ENCODE results near the gene MTMR11.

Gene MTMR11

DNA sequence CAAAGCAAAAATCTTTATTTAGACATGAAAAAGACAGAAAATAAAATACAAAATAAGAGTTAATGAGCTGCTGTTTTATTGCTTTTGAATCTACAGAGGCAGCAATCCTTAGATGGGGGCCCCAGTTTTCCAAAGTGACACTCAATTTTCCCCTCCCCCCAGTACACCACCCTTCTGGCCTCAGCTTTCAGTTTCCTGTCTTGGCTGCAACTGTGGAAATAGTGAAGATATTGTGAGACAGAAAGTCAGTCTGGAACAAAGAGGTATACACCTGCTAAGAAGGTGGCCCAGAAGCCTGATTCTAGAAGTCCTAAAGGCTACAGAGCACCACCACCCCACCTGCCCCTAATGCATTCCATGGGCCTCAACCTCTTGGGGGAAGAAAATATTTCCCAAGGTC, 1.1 kb upstream of the MTMR11 start:
- H3K4me3 ChIP-seq (ENCODE audit: low read depth, low read length), result no peak overlapping the region

DNA sequence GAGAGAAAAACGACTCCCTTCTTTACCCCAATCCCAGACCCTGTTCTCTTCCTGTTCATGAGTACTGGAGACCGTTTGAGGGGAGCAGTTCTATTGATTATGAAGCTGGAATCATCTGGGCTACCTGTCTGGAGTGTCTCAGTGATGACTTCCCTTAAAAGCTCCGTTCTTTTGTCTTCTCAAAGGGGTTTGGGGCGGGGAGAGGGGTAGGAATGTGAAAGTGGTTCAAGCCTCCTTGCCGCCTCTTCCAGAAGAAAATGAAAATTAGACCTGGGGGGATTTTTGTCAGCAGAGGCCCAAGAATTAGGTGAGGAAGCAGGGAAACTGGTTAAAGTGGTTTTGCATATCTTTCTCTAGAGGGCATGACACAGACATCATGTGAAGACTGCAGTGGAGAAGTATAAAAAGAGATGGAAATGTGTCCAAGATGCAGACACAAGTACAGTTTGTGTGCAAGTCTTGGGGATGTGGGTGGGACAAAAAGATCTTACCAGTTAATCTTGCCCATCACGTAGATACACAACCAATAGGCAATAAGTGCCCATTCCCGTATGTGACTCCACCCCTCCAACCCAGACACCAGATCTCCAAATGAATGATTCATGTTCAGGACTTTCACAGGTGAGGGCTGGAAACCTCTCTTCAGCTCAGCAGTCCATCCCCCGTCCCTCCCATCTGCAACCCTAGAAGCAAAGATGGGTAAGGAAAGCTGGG, 470 bp upstream of the MTMR11 start:
- peak overlapping the region; percentile 48 for H3K4me3 ChIP-seq (ENCODE audit: low read depth, low read length)

DNA sequence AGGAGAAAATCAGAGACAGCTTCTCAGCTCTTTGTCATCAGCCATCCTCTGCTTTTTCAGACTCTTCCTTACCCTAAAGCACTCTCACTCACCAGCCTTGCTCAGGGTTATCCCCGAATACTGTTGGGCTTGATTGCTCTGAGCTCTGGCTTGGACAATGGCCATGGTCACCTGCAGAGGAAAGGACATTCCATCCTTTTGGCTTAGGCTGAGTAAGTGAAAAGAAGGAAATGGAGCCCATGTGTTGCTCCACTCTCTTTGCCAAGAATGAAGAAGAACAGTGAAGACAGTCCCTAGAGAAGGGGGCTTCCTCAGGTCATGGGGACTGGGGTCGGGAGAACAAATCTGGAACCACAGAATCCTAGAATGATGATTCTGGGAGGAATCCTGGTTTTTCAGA, 2.3 kb downstream of the MTMR11 start:
- H3K4me3 ChIP-seq (ENCODE audit: low read depth, low read length), result no peak overlapping the region

DNA sequence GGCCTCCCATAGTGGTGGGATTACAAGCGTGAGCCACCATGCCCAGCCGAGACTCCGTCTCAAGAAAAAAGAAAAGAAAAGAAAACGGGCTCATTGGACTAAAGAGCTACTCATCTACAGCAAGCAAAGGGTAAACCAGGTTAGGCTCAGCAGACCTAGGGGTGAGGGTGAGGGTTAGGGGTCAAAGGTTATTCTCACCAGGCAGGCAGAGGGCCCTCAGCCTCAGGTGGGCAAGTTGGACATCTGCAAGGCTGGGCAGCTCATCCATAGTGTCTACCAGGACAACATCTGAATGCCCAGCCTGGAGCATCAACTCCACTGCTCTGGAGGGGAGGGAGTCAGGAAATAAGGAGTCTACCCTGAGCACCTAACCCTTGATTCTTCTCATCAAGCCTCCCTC, 3.5 kb downstream of the MTMR11 start:
- H3K4me3 ChIP-seq (ENCODE audit: low read depth, low read length), result no peak overlapping the region

DNA sequence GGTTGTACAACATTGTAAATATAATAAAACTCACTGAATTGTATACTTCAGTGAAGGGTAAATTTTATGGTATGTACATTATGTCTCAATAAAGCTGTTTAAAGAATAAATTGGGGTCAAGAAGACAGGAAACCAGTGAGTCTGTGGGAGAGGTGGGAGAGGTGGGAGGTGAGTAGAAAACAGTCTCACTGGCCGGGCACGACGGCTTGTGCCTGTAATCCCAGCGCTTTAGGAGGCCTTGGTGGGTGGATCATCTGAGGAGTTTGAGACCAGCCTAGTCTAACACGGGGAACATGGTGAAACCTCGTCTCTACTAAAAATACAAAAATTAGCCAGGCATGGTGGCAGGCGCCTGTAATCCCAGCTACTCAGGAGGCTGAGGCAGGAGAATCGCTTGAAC, 4.2 kb downstream of the MTMR11 start:
- H3K4me3 ChIP-seq (ENCODE audit: low read depth, low read length), result no peak overlapping the region

DNA sequence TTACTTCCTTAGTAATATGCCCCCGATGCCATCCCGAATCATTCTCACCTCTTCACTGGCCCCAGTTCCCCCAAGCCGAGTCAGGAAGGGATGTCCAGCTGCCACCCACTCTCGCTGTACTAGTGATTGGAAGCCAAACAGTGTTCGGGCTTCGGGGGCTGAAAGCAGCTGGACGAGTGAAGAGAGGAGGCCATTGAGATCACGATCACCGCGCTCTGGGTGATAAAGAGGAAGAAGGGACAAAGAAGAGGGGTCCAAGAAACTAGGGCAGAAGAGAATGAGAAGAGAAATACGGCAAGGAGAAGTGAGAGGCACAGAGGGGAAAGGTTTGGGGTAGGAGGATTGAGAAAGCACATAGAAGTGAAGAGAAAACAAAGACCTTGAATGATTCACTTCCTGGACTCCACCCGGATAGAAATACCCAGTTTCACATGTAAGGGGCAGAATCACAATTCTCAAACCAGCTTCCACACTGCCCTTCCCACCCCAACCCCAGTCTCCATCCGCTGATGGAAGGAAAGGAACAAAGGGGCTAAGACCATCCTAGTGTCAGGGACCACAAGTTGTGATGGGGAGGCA, 5.4 kb downstream of the MTMR11 start:
- H3K4me3 ChIP-seq (ENCODE audit: low read depth, low read length), result no peak overlapping the region

DNA sequence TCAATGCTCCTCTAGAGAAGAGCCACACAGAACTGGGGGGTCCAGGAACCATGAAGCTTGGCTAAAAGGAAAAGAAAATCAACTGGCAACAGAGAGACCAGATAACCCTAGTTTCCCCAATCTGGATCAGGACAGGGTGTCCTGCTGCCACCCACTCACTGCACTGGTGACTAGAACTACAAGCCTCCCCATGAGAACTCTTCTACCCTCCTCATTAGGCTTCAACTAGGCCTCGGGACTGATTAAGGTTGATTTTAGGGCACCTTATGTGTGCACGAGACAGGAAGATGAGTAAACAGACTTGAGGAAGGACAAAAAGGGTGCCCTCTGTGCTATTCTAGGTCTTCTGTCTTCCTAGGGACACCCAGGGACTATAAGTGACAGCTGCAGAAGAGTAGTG, 6.8 kb downstream of the MTMR11 start:
- no peak overlapping the region for H3K4me3 ChIP-seq (ENCODE audit: low read depth, low read length)

DNA sequence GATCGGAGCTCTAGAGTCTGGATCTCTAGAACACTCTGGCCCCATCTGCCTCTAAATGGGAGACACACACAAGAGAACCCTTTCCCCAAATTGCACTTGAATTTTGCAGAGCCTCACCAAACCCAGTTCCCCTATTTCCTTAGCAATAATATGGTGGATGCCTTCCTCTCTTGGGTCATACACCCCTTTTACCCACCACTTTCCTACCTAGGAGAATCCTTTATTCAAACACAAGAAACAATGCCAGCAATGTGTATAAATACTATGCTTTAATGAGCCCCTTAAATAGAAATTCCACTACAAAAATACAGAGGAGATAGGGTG, 8.3 kb downstream of the MTMR11 start:
- H3K4me3 ChIP-seq (ENCODE audit: low read depth, low read length), result peak overlapping the region; percentile 92

DNA sequence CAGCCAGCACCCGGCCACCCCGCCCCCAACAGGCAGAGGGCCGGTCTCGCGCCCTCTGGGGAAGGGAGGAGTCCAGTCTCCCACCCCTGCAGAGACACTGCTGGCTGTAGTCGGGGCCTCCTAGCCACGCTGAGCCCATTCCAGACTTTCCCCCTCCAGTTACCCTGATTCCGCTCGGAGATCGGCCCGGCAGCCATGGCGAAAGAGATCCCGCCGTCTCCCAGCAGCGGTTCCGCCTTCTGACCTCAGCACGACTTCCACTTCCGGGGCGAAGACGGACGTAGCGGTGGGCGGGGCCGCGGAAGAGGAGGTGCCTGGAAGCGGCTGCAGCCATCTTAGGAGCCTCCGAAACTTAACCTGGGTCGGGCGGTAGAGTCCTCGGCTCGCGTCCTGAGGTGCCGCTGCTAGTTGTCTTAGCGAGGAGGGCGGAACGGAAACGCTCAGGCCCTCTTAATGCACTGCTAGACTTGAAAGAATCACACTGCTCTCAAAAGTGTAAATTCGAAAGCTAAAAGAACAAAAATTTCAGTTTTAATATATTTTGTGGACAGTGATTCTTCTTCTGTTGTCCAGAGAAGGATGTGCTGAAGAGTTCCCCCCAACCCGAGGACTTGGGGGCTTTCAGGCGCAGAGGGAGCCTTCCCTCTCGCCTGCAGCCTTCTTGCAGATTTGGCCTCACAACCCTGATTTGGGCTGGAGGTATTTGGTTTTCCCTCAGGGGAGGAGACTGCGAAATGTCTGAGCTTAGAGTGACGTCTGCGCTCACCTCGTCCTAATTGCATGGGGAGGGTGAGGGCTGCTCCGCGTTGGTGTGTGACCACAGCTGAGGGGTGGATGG, 8.9 kb downstream of the MTMR11 start, which contains the start of gene SF3B4:
Gene SF3B4, minus strand, starts transcription at position 241 of the 838 bp plus-strand sequence. Its CDS starts 44 bp downstream, at position 197.
- H3K4me3 ChIP-seq (ENCODE audit: low read depth, low read length), result peak within 1 kb of the TSS; percentile 92

DNA sequence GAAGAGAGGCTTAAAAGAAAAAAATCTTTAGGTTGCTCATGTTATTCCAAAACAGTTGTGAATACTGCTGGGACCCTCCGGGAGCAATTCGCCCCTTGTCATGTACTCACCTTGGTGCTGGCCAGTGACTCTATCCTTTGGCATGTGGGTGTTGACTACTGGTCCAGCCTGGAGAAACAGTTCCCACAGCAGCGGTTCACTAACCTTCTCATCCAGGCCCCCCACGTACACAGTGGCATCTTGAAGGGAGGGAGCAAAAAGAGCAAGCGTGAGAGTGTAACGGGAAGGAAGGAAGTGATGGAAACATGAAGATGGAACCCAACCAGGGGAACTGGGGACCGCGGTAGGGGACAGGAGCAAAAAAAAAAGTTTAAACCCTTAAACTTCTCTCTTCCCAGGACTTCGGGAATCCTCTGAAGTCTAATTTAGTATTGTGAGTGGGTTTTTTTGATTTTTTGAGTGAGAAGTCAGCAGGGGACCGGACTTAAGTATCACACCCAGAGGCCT, 9.6 kb downstream of the MTMR11 start:
- peak overlapping the region; percentile 92 for H3K4me3 ChIP-seq (ENCODE audit: low read depth, low read length)

DNA sequence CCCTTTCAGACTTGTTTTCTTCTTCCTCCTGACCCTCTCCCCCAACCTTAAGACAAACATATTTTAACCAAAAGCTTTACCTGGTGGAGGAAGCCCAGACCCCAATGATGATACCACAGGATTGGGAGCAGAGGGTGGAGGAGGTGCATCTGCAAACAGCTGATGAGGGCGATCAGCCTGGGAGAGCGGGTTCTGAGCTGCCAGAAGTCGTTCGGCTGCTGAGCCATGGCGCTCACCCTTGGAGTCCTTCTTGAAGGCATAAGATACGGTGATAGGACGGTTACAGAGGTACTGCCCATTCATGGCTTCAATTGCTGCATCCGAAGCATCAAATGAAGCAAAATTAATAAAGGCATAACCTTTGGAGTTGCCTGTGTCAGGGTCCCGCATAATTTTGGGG, 10.4 kb downstream of the MTMR11 start:
- no peak overlapping the region for H3K4me3 ChIP-seq (ENCODE audit: low read depth, low read length)

DNA sequence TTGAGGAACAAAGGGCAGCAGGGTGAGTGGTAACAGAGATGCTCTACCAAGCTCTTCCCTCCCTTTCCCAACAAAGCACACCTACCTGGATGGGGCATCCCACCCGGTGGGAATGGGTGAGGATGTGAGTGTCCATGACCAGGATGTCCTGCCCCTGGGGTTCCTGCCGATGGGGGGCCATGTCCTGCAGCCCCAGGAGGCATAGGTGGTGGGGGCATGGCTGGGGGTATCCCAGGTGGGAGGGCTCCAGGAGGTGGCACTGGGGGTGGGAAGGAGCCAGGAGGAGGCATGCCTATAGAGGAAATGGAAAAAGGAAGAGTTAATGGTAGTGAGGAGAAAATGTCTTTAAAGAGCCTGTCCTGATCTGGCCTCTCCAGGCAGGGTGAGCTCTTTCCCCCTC, 10.9 kb downstream of the MTMR11 start:
- H3K4me3 ChIP-seq (ENCODE audit: low read depth, low read length), result no peak overlapping the region

DNA sequence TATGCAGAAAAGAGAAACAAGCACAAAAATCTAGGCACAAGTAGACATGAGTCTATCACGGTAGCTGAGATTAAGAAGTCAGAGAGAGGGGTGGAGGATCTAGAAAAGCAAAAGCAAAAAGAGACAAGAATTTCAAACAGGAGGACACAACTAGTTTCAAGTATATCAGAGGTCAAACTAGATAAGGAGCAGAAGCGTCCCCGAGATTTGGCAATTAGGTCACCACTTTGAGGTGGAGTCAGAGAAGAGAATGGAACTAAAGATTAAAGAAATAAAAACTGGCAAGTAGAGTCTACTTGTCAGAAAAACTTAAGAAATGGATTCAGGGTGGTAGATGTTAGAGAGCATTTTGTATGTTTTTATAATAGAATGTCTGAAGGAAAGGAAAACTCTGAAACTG, 11.3 kb downstream of the MTMR11 start:
- no peak overlapping the region for H3K4me3 ChIP-seq (ENCODE audit: low read depth, low read length)

DNA sequence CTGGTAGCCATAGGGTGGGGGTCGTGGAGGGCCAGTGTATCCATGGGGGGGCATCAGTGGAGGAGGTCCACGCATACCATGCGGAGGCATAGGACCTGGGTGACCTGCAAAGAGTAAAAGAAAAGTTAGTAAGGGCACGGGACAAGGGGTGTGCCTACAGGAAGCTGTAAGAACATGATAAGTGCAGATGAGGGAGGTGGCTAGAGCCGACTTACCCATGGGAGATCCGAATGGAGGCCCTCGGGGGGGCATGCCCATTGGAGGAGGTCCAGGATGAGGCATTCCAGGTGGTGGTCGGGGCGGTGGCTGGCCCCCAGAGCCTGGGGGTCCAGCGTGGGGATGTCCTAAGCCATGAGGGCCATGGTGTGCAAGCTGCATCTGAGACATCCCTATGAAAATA, 13.1 kb downstream of the MTMR11 start:
- H3K4me3 ChIP-seq (ENCODE audit: low read depth, low read length), result no peak overlapping the region

DNA sequence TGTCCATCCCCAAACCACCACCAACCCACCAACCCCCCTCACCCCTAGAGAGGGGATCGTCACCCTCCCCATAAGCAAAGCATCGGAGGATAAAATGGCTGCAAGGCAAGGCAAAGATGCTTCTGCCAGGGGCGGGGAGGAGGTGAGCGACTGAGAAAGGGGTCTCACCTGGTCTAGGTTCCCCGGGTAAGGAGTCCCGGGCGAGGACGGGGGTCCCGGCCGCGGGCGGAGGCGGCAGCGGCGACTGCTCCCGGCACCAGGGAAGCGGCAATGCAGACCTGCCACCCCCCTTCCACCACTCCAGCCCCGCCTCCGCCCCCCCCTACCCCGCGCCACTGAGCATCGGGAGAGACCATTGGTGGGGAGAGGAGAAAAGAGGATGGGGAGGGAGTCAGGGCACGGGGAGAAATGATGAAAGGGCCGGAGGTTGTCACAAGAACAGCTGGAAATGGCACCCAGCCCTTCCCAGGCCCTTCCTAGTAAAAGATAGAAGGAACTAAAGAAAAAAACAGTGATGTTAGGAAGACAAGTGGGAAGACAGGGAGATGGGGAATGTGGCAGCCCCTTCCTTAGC, 19.0 kb downstream of the MTMR11 start, which contains the start of gene SV2A:
Gene SV2A, minus strand, starts transcription at position 274 of the 574 bp plus-strand sequence. CDS start 4,004 bp downstream, outside the sequence.
- peak within 1 kb of the TSS; percentile 76 for H3K4me3 ChIP-seq (ENCODE audit: low read depth, low read length)

DNA sequence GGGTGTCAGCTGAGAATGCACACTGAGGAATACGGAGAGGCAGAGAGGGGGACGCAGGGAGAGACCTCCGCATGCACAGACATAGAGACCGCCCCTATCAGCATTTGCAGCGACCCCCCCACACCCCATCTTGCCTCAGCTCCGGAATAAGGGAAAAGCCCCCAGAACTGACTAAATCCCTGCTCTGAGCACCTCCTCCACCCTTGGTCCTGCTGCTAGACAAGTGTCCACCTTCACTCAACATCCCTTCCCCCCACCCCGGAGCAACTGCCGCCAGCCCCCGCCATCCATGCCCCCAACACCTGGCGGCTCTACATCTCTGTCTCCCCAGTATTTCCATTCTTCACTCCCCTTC, 19.8 kb downstream of the MTMR11 start:
- peak overlapping the region; percentile 76 for H3K4me3 ChIP-seq (ENCODE audit: low read depth, low read length)

DNA sequence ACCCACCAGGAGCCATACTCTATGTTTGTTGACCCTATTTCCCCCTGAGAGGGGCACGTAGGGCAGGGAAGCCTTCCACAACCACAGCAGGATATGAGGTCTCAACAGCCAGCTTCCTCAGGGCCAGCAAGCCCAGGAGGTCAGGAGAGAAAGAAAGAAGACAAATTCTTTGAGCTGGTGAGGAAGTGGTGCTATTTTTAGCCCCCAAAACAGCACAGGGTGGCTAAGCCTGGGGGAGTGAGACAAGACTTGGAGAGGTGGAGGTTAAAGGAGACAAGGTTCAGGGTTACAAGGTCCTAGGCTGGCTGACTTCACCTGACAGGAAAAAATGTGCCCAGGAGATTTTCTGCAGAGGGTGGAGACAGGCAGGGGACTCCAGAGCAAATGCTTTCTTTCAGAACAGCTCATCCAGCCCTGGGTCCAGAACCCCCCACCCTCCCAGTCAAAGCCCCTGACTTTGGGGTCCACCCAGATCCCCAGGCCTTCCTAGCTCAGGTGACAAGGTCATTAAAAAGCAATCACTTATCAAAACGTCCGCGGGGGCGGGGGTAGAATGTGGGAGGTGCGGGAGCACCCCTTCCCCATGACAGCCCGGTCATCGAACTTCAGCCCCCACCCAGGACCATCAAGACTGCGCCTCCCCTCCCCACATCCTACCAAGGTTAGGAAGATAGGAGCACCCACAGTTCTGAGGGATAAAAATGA, 20.3 kb downstream of the MTMR11 start:
- peak overlapping the region; percentile 76 for H3K4me3 ChIP-seq (ENCODE audit: low read depth, low read length)

DNA sequence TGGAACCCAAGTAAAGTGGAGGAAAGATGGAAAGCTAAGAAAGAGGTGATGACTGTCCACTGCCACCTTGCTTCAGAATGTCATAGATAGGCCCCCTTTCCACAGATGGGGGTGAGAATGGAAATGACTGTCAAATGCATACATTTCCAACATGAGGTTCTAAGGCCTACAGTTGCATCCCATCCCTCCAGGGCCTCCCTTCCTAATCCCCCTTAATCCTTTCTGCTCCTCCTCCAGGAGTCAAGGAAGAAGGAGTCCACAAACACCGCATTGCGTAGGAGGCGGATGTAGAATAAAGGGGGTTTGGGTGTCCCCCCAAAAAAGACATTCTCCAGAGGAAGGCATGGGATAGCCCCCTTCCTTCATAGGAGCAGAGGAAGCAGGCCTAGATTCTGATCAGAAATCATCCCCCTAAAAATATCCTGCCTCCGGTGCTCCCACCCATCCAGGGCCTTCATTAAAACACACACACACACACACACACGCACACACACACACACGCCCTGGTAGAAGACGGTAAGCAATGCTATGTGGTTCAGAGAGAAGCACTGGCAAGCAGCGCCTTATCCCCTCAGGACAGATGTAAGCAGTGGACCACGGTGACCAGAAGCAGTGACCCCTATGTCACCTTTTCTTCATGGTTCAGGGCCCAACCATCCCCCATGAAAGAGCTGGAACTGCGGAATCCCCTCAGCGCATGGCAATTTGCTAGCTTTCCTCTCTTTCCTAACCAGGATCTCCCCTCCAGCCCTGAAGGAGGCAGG, 21.1 kb downstream of the MTMR11 start:
- H3K4me3 ChIP-seq (ENCODE audit: low read depth, low read length), result no peak overlapping the region

DNA sequence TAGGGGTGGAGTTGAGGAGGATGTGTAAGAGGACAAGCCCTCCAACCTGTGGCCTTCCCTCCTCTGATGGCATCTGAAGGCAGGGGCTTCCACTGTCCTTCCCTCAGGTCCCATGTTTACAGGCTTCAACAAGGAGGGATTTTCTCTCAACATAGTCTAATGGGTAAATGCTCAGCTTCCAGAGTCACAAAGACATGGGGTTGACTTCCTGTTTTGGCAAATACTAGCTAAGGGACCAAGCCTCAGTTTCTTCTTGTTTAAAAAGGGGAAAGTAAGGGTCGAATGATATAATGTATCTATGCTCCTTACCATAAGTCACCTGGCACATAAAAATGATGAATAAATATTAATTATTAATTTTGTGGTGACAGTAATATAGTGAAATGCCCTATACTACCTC, 22.1 kb downstream of the MTMR11 start:
- no peak overlapping the region for H3K4me3 ChIP-seq (ENCODE audit: low read depth, low read length)

DNA sequence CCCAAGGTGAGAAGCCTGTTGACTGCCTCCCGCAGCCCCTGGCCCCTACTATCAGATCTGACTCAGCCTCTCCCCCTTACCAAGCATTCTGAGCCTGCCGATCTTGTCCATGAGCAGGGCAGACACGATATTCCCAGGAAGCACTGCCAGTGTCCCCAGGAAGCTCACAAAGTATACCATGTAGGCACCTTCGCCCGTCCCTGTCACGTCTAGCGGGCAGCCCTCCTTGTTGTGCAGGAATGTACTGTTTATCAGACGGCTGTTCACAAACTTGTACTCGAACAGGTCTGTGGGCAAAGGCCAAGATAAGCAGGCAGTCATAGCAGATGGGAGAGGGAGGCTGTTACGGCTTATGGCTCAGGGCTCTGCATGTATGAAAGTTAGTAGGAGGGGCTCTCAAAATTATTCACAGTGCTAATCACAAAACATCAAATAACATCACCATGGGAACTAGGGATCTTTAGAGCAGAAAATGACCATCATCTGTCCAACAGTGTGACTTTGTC, 30.1 kb downstream of the MTMR11 start:
- H3K4me3 ChIP-seq (ENCODE audit: low read depth, low read length), result no peak overlapping the region
